GM23338 (cell line): ENCODE measurements around the gene NUDT5. TPM values are rescaled to one million over a fixed set of nuclear protein-coding genes. Genes with fewer than 3 reads are reported as not detected.

Experiments
- ATAC-seq: fragments of 200-7000 bp; cut with Tn5 transposase; 3 replicates; pipeline ENCODE4 v1.9.1; 2020
- DNase-seq: peaks from one replicate; pipeline ENCODE4 v3.0.0-alpha.2; 2015; ENCODE audit warnings: low spot score
- H2AFZ ChIP-seq: fragments of 200-600 bp; sonication (generic); 2 replicates; pipeline ENCODE4 v1.8.0; 2016; ENCODE audit warnings: antibody characterized with exemption, mild to moderate bottlenecking, moderate library complexity
- H3F3A ChIP-seq: fragments of 200-600 bp; sonication (generic); replicated peaks from 2 replicates; pipeline ENCODE4 v1.8.0; 2017; ENCODE audit warnings: antibody characterized with exemption, mixed run types, low read depth
- H3K27ac ChIP-seq: fragments of 200-600 bp; sonication (generic); 2 replicates; pipeline ENCODE4 v1.6.1; 2016; ENCODE audit warnings: low read depth
- H3K27me3 ChIP-seq: fragments of 200-600 bp; sonication (generic); 2 replicates; pipeline ENCODE4 v1.8.0; 2016; ENCODE audit warnings: mild to moderate bottlenecking, mixed run types, moderate library complexity; ENCODE audit not compliant: insufficient read depth
- H3K36me3 ChIP-seq: fragments of 200-600 bp; sonication (generic); 2 replicates; pipeline ENCODE4 v1.8.0; 2016; ENCODE audit warnings: mild to moderate bottlenecking; ENCODE audit not compliant: insufficient read depth
- H3K4me1 ChIP-seq: fragments of 200-600 bp; sonication (generic); 2 replicates; pipeline ENCODE4 v1.8.0; 2016; ENCODE audit warnings: mild to moderate bottlenecking, moderate library complexity; ENCODE audit not compliant: insufficient read depth
- H3K4me2 ChIP-seq: fragments of 200-600 bp; sonication (generic); 2 replicates; pipeline ENCODE4 v1.7.1; 2017; ENCODE audit warnings: mixed run types
- H3K4me3 ChIP-seq: fragments of 200-600 bp; sonication (generic); 2 replicates; pipeline ENCODE4 v1.6.1; 2016; ENCODE audit warnings: mixed run types
- H3K79me2 ChIP-seq: fragments of 200-600 bp; sonication (generic); replicated peaks from 2 replicates; pipeline ENCODE4 v1.8.0; 2017; ENCODE audit warnings: mild to moderate bottlenecking; ENCODE audit not compliant: insufficient read depth
- H3K9me2 ChIP-seq: fragments of 200-600 bp; sonication (generic); 2 replicates; pipeline ENCODE4 v1.8.0; 2017; ENCODE audit not compliant: insufficient read depth
- H4K20me1 ChIP-seq: fragments of 200-600 bp; sonication (generic); replicated peaks from 2 replicates; pipeline ENCODE4 v1.8.0; 2017; ENCODE audit warnings: mild to moderate bottlenecking; ENCODE audit not compliant: insufficient read depth
- H3K27ac Mint-ChIP-seq: 2 replicates; pipeline ENCODE4 v1.8.0; 2020; ENCODE audit warnings: inconsistent platforms, mild to moderate bottlenecking, moderate library complexity, mixed read lengths
- H3K27me3 Mint-ChIP-seq: 3 replicates; pipeline ENCODE4 v1.8.0; 2022; ENCODE audit warnings: low read depth, mild to moderate bottlenecking, moderate library complexity, mixed read lengths, inconsistent platforms; ENCODE audit not compliant: insufficient read depth, poor library complexity
- H3K36me3 Mint-ChIP-seq: 3 replicates; pipeline ENCODE4 v1.8.0; 2021; ENCODE audit warnings: low read depth, mild to moderate bottlenecking, inconsistent platforms, moderate library complexity, mixed read lengths
- H3K4me1 Mint-ChIP-seq: 3 replicates; pipeline ENCODE4 v1.8.0; 2020; ENCODE audit warnings: mild to moderate bottlenecking, inconsistent platforms, mixed read lengths
- H3K4me3 Mint-ChIP-seq: 3 replicates; pipeline ENCODE4 v1.8.0; 2021; ENCODE audit warnings: moderate library complexity, mild to moderate bottlenecking, inconsistent platforms, mixed read lengths
- H3K9me3 Mint-ChIP-seq: 3 replicates; pipeline ENCODE4 v1.8.0; 2020; ENCODE audit warnings: moderate library complexity, mild to moderate bottlenecking, inconsistent platforms, mixed read lengths
- CREB1 ChIP-seq: fragments of 250-450 bp; sonication (Bioruptor Pico); IDR thresholded peaks from 2 replicates; pipeline ENCODE4 v1.5.0; 2020; ENCODE audit warnings: low read depth, mild to moderate bottlenecking, moderate library complexity
- EZH2 ChIP-seq: fragments of 200-600 bp; sonication (generic); IDR thresholded peaks from one replicate; pipeline ENCODE4 v1.8.0; 2017; ENCODE audit warnings: antibody characterized with exemption, mild to moderate bottlenecking, low read depth; ENCODE audit not compliant: unreplicated experiment
- EZH2phosphoT487 ChIP-seq: fragments of 200-600 bp; sonication (generic); IDR thresholded peaks from one replicate; pipeline ENCODE4 v1.8.1; 2018; ENCODE audit warnings: antibody characterized with exemption; ENCODE audit not compliant: unreplicated experiment
- JUNB ChIP-seq: IDR thresholded peaks from one replicate; pipeline ENCODE4 v1.6.1; 2016; ENCODE audit warnings: antibody characterized with exemption; ENCODE audit not compliant: unreplicated experiment
- NANOG ChIP-seq: IDR thresholded peaks from 2 replicates; pipeline ENCODE4 v1.6.1; 2016; ENCODE audit warnings: antibody characterized with exemption, borderline replicate concordance
- polyA plus RNA-seq: library from polyadenylated mRNA; unstranded; fragments of >200 nt; fragmentation: Nextera tagmentation; extraction: Ambion mirVana; gene quantifications from 2 replicates; pipeline ENCODE4 v1.2.1, GENCODE V29; 2016
- total RNA-seq: library from RNA; depleted of rRNA; stranded (reverse); fragments of >200 nt; shearing (Covaris generic); gene quantifications from 2 replicates; pipeline ENCODE4 v1.2.3, GENCODE V29; 2014
- TF ChIP-seq, protein P1 (sequence below), 2 experiments: fragments of 200-600 bp in 1 of 2; sonication (generic) in 1 of 2; conservative IDR thresholded peaks; 2 replicates each; pipeline versions ENCODE4 v1.5.1 to v1.6.1; 2016 to 2017; ENCODE audit warnings: antibody characterized with exemption in 2 of 2, low read depth in 2 of 2, mild to moderate bottlenecking in 2 of 2, moderate library complexity in 1 of 2
- TF ChIP-seq, protein P2 (sequence below): IDR thresholded peaks from one replicate; pipeline ENCODE4 v1.6.1; 2018; ENCODE audit warnings: antibody characterized with exemption; ENCODE audit not compliant: unreplicated experiment
- TF ChIP-seq, protein P3 (sequence below): IDR thresholded peaks from 2 replicates; pipeline ENCODE4 v1.6.1; 2016; ENCODE audit warnings: antibody characterized with exemption

Gene NUDT5
- total and polyA plus RNA-seq, 2 experiments from 2014 or later = 94.3 to 255 TPM

DNA sequence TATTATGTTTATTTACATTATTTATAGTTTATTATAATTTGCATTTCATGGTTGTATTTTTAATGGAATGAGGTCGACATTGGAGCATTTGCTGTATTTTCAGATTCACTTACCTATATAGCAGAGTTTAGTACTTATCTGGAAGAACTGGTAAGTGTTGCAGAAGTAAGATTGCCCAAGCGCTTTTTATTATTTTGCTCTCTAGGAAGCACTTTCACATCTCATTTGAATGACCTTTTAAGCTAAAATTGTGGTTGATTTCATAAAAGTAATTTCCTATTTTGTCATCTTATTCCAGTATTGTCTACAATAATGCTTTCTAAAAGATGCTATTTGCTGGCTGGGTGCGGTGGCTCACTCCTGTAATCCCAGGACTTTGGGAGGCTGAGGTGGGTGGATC lies 37.6 kb downstream of the NUDT5 start (continued):
- TF ChIP-seq, protein P1, sequence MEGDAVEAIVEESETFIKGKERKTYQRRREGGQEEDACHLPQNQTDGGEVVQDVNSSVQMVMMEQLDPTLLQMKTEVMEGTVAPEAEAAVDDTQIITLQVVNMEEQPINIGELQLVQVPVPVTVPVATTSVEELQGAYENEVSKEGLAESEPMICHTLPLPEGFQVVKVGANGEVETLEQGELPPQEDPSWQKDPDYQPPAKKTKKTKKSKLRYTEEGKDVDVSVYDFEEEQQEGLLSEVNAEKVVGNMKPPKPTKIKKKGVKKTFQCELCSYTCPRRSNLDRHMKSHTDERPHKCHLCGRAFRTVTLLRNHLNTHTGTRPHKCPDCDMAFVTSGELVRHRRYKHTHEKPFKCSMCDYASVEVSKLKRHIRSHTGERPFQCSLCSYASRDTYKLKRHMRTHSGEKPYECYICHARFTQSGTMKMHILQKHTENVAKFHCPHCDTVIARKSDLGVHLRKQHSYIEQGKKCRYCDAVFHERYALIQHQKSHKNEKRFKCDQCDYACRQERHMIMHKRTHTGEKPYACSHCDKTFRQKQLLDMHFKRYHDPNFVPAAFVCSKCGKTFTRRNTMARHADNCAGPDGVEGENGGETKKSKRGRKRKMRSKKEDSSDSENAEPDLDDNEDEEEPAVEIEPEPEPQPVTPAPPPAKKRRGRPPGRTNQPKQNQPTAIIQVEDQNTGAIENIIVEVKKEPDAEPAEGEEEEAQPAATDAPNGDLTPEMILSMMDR (conservative IDR thresholded peaks at IDR 0.05; ENCODE audit: low read depth in 2 of 2) = no peak
- TF ChIP-seq EZH2phosphoT487 = no peak

DNA sequence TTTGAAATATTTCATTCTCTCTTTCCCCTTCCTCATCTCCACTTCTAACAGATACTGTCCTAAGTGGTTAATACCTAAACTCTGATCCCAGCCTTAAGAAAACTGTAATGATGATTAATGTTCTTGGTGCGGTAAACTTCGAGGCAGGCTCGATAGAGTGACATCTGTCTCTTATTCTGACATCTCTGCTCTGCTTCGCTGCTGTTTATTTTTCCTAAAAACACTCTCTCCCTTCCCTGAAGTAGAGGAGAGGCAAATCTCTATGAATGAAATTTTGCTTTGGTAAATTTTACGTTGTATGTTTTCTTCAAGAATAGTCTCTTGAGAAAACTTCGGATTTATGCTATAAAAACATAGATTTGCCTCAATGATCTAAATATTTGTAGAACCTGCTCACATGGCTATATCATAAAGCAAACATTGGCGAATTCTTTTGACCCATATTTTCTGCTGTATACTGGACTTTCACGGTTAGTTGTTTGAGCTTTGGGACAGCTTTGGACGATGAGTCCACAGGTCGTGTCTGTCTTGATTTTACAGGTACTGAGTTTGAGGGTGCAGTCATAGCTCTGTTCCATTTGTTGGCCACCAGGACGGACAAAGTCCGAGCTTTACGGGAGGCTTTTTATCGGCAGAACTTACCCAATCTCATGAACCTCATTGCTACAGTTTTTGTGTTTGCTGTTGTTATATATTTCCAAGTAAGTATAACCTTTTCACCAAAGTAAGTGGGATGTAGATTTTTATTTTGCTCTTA lies 39.1 kb downstream of the NUDT5 start:
- Histone ChIP-seq H3K36me3 (peaks cover 15% of the 10 kb centered on the region; the same call in 1 of the 2 replicates), H3K27ac (no peak overlapping the region), H3K4me2 (no peak overlapping the region), H3K4me3 (no peak overlapping the region), H3K79me2 (no peaks in the 10 kb centered on the region), H3F3A (no peaks in the 10 kb centered on the region), H3K27me3 (no peaks in the 10 kb centered on the region), H2AFZ (no peak overlapping the region), H3K4me1 (no peaks in the 10 kb centered on the region; the same call in 1 of the 2 replicates), H3K9me2 (no peaks in the 10 kb centered on the region), H4K20me1 (0 out of 2 replicates have a peak, but pooled peaks cover 7% of the 10 kb centered on the region)
- no peak overlapping the region; the same call in 1 of the 2 replicates for H3K27ac Mint-ChIP-seq
- H3K9me3 Mint-ChIP-seq = no peaks in the 10 kb centered on the region
- no peaks in the 10 kb centered on the region for H3K27me3 Mint-ChIP-seq
- no peak for ATAC-seq
- DNase-seq = no peak
- H3K4me3 Mint-ChIP-seq = no peak overlapping the region
- peaks cover 12% of the 10 kb centered on the region; the same call in 2 of the 3 replicates for H3K36me3 Mint-ChIP-seq
- no peaks in the 10 kb centered on the region for H3K4me1 Mint-ChIP-seq
- TF ChIP-seq, protein P1 (conservative IDR thresholded peaks at IDR 0.05; ENCODE audit: low read depth in 2 of 2) = no peak
- TF ChIP-seq, protein P2, sequence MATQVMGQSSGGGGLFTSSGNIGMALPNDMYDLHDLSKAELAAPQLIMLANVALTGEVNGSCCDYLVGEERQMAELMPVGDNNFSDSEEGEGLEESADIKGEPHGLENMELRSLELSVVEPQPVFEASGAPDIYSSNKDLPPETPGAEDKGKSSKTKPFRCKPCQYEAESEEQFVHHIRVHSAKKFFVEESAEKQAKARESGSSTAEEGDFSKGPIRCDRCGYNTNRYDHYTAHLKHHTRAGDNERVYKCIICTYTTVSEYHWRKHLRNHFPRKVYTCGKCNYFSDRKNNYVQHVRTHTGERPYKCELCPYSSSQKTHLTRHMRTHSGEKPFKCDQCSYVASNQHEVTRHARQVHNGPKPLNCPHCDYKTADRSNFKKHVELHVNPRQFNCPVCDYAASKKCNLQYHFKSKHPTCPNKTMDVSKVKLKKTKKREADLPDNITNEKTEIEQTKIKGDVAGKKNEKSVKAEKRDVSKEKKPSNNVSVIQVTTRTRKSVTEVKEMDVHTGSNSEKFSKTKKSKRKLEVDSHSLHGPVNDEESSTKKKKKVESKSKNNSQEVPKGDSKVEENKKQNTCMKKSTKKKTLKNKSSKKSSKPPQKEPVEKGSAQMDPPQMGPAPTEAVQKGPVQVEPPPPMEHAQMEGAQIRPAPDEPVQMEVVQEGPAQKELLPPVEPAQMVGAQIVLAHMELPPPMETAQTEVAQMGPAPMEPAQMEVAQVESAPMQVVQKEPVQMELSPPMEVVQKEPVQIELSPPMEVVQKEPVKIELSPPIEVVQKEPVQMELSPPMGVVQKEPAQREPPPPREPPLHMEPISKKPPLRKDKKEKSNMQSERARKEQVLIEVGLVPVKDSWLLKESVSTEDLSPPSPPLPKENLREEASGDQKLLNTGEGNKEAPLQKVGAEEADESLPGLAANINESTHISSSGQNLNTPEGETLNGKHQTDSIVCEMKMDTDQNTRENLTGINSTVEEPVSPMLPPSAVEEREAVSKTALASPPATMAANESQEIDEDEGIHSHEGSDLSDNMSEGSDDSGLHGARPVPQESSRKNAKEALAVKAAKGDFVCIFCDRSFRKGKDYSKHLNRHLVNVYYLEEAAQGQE = no peak
- TF ChIP-seq JUNB (no peak), EZH2phosphoT487 (no peak), CREB1 (CRISPR knock-in tag) (no peak), NANOG (no peak), EZH2 (no peak)
- TF ChIP-seq, protein P3, sequence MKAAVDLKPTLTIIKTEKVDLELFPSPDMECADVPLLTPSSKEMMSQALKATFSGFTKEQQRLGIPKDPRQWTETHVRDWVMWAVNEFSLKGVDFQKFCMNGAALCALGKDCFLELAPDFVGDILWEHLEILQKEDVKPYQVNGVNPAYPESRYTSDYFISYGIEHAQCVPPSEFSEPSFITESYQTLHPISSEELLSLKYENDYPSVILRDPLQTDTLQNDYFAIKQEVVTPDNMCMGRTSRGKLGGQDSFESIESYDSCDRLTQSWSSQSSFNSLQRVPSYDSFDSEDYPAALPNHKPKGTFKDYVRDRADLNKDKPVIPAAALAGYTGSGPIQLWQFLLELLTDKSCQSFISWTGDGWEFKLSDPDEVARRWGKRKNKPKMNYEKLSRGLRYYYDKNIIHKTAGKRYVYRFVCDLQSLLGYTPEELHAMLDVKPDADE = no peak
